Uterus (tissue), 4 donors: ENCODE measurements around the gene SULT2A1. TPM values are rescaled to one million over a fixed set of nuclear protein-coding genes. Genes with fewer than 3 reads are reported as not detected.

Experiments
- DNase-seq, 2 donors: peaks; one replicate each; pipeline ENCODE4 v3.0.0-alpha.2; 2019 to 2020
- H3K27ac ChIP-seq, 2 donors: fragments of 200-600 bp; sonication (generic); 1 replicate in 1 of 2; 2 replicates in 1 of 2; pipeline ENCODE4 v1.5.1; 2016 to 2018
- H3K27me3 ChIP-seq, 2 donors: fragments of 200-600 bp; sonication (generic); one replicate each; pipeline ENCODE4 v1.5.1; 2018 to 2019; ENCODE audit warnings: control low read depth in 1 of 2
- H3K36me3 ChIP-seq, 2 donors: fragments of 200-600 bp; sonication (generic); one replicate each; pipeline ENCODE4 v1.5.1; 2019; ENCODE audit warnings: control low read depth in 1 of 2
- H3K4me1 ChIP-seq, 2 donors: fragments of 200-600 bp; sonication (generic); one replicate each; pipeline ENCODE4 v1.5.1; 2018 to 2019; ENCODE audit warnings: control low read depth in 1 of 2
- H3K4me3 ChIP-seq, 2 donors: fragments of 200-600 bp; sonication (generic); 1 replicate in 1 of 2; 2 replicates in 1 of 2; pipeline ENCODE4 v1.5.1; 2018 to 2019; ENCODE audit warnings: mild to moderate bottlenecking in 1 of 2
- H3K9me3 ChIP-seq, 2 donors: fragments of 200-600 bp; sonication (generic); one replicate each; pipeline ENCODE4 v1.5.1; 2019; ENCODE audit warnings: control low read depth in 1 of 2
- CTCF ChIP-seq, 4 experiments: fragments of 200-600 bp in 2 of 4; fragments of 450-650 bp in 2 of 4; sonication (generic) in 2 of 4; IDR thresholded peaks; one replicate each; pipeline ENCODE4 v1.5.1; 2016 to 2019; ENCODE audit warnings: antibody characterized with exemption in 4 of 4, mild to moderate bottlenecking in 2 of 4, moderate library complexity in 1 of 4
- POLR2A ChIP-seq, 2 donors: fragments of 450-650 bp; IDR thresholded peaks; one replicate each; pipeline ENCODE4 v1.6.1; 2016; ENCODE audit warnings: antibody characterized with exemption in 2 of 2, mild to moderate bottlenecking in 1 of 2, moderate library complexity in 1 of 2
- intact Hi-C: fragments of 100-400 bp; cut with DNase I; formaldehyde crosslinking; loops from one replicate; pipeline ENCODE4 v1.15.1; 2023; ENCODE audit warnings: low total_unique reads
- total RNA-seq, 4 donors: library from RNA; depleted of rRNA in 3 of 4; stranded (reverse); fragments of >200 nt in 3 of 4; gene quantifications; one replicate each; pipeline versions ENCODE4 v1.1.0 to v1.2.4, GENCODE V29; 2014 to 2023
- donor health status: DM: yes; HTN: yes; CAD: no.

Gene SULT2A1
- total RNA-seq, 4 donors from 2014 or later, result not detected

GRCh38 chr19:47899335-47899734, 13.2 kb upstream of the SULT2A1 start:
- Histone ChIP-seq H3K36me3 (no peaks in the 10 kb centered on the region), H3K27ac (no peak overlapping the region), H3K9me3 (no peaks in the 10 kb centered on the region), H3K4me3 (no peak overlapping the region), H3K27me3 (no peaks in the 10 kb centered on the region), H3K4me1 (no peaks in the 10 kb centered on the region)
- DNase-seq, result no peak
- intact Hi-C loops, result no loop called here
- TF ChIP-seq CTCF (IDR thresholded peaks at IDR 0.05) (no peak), POLR2A (IDR thresholded peaks at IDR 0.05) (no peak)

GRCh38 chr19:47897861-47898260, 11.7 kb upstream of the SULT2A1 start:
- Histone ChIP-seq H3K27ac (no peak overlapping the region), H3K4me3 (no peak overlapping the region)

GRCh38 chr19:47896773-47897172, 10.7 kb upstream of the SULT2A1 start:
- no peaks in the 10 kb centered on the region for H3K27me3 ChIP-seq
- H3K4me1 ChIP-seq, result no peaks in the 10 kb centered on the region
- no peak for DNase-seq
- no peaks in the 10 kb centered on the region for H3K9me3 ChIP-seq
- no peak overlapping the region for H3K4me3 ChIP-seq
- no peaks in the 10 kb centered on the region for H3K36me3 ChIP-seq
- TF ChIP-seq POLR2A (IDR thresholded peaks at IDR 0.05) (no peak), CTCF (IDR thresholded peaks at IDR 0.05) (no peak)
- intact Hi-C loops, result no loop called here
- no peak overlapping the region for H3K27ac ChIP-seq

More at GRCh38 chr19:47897861-47898260, 11.7 kb upstream of the SULT2A1 start:
- DNase-seq, result no peak
- no peaks in the 10 kb centered on the region for H3K36me3 ChIP-seq
- TF ChIP-seq CTCF (IDR thresholded peaks at IDR 0.05) (no peak), POLR2A (IDR thresholded peaks at IDR 0.05) (no peak)
- no peaks in the 10 kb centered on the region for H3K4me1 ChIP-seq
- H3K9me3 ChIP-seq, result no peaks in the 10 kb centered on the region
- no peaks in the 10 kb centered on the region for H3K27me3 ChIP-seq
- intact Hi-C loops, result no loop called here

- no peaks in the 10 kb centered on the region for H3K36me3 ChIP-seq
- intact Hi-C loops, result no loop called here
- H3K27ac ChIP-seq, result no peak overlapping the region
- H3K4me1 ChIP-seq, result no peaks in the 10 kb centered on the region
- no peak for DNase-seq
- no peaks in the 10 kb centered on the region for H3K27me3 ChIP-seq
- no peak for TF ChIP-seq POLR2A (IDR thresholded peaks at IDR 0.05)
- TF ChIP-seq CTCF (IDR thresholded peaks at IDR 0.05), result no peak
- no peaks in the 10 kb centered on the region for H3K9me3 ChIP-seq
- H3K4me3 ChIP-seq, result no peak overlapping the region
These were observed 9.9 kb upstream of the SULT2A1 start for GRCh38 chr19:47896019-47896418.

- TF ChIP-seq POLR2A (IDR thresholded peaks at IDR 0.05), result no peak
- TF ChIP-seq CTCF (IDR thresholded peaks at IDR 0.05), result no peak
- H3K4me3 ChIP-seq, result no peak overlapping the region
- H3K27me3 ChIP-seq, result no peaks in the 10 kb centered on the region
- no peak for DNase-seq
- H3K27ac ChIP-seq, result no peak overlapping the region
- no peaks in the 10 kb centered on the region for H3K36me3 ChIP-seq
- H3K4me1 ChIP-seq, result no peaks in the 10 kb centered on the region
- intact Hi-C loops, result no loop called here
- no peaks in the 10 kb centered on the region for H3K9me3 ChIP-seq
These were observed 9.2 kb upstream of the SULT2A1 start for GRCh38 chr19:47895165-47895782.
